ENCODE data around the gene PILRA.

PILRA gene

GRCh38 chr7:100386940-100387339 lies 13.7 kb downstream of the PILRA start:
- no peak for TF ChIP-seq CTCF (IDR thresholded peaks at IDR 0.05; ENCODE audit: low read length, missing control alignments)
- no peak overlapping the region for H3K4me3 ChIP-seq (replicated peaks; ENCODE audit: low read depth, low read length)
- no peak for DNase-seq (ENCODE audit: low read depth)

GRCh38 chr7:100387695-100388094 lies 14.4 kb downstream of the PILRA start:
- no peak for DNase-seq (ENCODE audit: low read depth)
- TF ChIP-seq CTCF (IDR thresholded peaks at IDR 0.05; ENCODE audit: low read length, missing control alignments) = no peak
- no peak overlapping the region for H3K4me3 ChIP-seq (replicated peaks; ENCODE audit: low read depth, low read length)

GRCh38 chr7:100389437-100390088 lies 16.3 kb downstream of the PILRA start:
- no peak for DNase-seq (ENCODE audit: low read depth)
- no peak for TF ChIP-seq CTCF (IDR thresholded peaks at IDR 0.05; ENCODE audit: low read length, missing control alignments)
- no peak overlapping the region for H3K4me3 ChIP-seq (replicated peaks; ENCODE audit: low read depth, low read length)

- TF ChIP-seq CTCF (IDR thresholded peaks at IDR 0.05; ENCODE audit: low read length, missing control alignments) = no peak
- DNase-seq (ENCODE audit: low read depth) = no peak
- H3K4me3 ChIP-seq (replicated peaks; ENCODE audit: low read depth, low read length) = no peak overlapping the region
Measured at GRCh38 chr7:100390286-100391009, 17.2 kb downstream of the PILRA start.

GRCh38 chr7:100393233-100393905 lies 20.1 kb downstream of the PILRA start:
- no peak for TF ChIP-seq CTCF (IDR thresholded peaks at IDR 0.05; ENCODE audit: low read length, missing control alignments)
- no peak overlapping the region for H3K4me3 ChIP-seq (replicated peaks; ENCODE audit: low read depth, low read length)
- no peak for DNase-seq (ENCODE audit: low read depth)

- H3K4me3 ChIP-seq (replicated peaks; ENCODE audit: low read depth, low read length) = no peak overlapping the region
- no peak for TF ChIP-seq CTCF (IDR thresholded peaks at IDR 0.05; ENCODE audit: low read length, missing control alignments)
- DNase-seq (ENCODE audit: low read depth) = no peak
Measured at GRCh38 chr7:100394077-100394476, 20.8 kb downstream of the PILRA start.
